ENCODE results near the gene ELMO2.

Gene ELMO2

DNA sequence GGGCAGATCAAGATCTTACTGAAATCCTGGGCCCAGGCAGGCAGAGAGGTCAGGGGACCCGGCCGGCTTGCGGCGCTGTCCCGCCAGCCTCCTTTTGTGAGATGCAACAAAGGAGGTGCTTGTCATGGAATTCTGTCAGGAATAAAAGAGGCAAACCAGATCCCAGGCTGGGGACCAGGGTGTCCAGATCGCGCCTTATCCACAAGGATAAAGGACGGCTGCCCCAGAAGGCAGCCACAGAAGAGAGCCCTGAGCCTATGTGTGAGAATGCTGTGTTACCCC lies 55.5 kb downstream of the ELMO2 start:
- no peak for DNase-seq

GRCh38 chr20:46350201-46350985 lies 56.0 kb downstream of the ELMO2 start:
- DNase-seq, result peak; percentile 9 to 16

DNA sequence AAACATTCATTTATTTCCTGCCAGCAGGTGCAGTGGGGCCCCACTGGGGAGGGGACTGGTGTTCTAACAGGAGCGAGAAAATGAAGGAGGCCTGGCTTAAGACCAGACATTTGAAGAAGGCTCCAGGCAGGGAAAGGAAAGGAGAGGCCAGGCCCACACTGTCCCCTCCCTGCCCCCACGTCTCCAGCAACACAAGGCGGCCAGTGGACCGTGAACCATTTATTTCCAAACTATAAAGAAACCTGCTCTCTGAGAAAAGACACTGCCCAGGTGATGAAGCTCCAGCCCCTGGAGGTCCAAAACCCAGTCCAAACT lies 56.7 kb downstream of the ELMO2 start:
- no peak for DNase-seq

DNA sequence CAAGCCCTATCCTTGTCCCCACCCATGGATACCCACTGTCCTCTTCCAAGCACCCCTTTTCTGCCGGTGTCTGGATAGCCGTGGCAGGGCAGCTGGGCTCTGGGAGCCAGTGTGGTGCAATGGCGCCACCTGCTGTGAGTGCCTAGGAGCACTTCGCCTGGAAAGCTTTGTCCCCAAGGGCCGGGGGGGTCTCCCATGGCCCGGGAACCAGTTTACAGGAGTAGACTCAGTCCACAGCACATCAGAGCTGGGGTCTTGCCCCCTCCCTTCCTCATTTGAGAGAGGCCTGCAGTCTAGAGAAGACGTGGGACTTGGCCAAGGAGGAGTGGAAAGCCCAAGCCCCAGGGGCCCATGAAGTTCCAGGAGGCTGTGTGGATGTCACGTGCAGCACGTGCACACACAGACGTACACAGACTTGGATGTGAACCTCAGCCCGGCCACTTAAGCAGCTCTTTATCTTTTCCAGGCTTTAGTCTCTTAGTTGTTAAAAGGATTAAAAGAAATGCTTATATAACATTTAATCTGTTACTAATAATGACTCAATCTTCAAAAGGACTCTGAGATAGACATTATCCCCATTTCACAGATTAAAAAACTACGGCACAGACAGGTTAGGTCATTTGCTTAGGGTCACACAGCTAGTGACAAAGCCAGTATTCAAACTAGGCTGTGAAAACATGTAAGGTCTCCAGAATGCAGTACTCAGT lies 57.2 kb downstream of the ELMO2 start:
- DNase-seq, result peak; percentile 7 to 31

GRCh38 chr20:46347841-46348803 lies 58.3 kb downstream of the ELMO2 start:
- no peak for DNase-seq

- no peak for DNase-seq
Observed at GRCh38 chr20:46346770-46347169, 59.6 kb downstream of the ELMO2 start.

DNA sequence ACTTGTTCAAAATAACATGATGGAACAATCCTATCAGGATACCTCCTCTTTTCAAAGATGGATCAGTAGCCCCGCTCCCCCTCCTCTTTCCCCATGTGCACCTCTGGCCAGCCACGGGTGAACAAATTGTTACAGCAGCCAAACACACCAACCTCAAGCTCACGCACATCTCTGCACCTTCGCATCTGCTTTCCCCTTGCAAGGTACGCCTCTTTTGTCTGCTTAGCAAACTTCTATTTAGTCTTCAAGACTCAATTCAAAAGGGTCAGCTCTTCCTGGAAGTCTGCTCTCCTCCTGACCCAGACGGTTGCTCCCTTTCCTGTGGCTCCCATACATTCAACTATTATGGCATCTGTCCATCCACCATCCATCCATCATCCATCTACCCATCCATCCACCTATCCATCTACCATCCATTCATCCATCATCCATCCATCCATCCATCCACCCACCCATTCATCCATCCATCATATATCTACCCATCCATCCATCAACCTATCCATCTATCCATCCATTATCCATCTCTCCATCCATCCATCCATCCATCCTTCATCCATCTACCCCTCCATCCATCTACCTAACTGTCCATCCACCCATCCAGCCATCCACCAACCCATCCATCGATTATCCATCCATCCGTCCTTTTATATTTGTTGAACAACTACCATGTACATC lies 61.8 kb downstream of the ELMO2 start:
- DNase-seq, result no peak

DNA sequence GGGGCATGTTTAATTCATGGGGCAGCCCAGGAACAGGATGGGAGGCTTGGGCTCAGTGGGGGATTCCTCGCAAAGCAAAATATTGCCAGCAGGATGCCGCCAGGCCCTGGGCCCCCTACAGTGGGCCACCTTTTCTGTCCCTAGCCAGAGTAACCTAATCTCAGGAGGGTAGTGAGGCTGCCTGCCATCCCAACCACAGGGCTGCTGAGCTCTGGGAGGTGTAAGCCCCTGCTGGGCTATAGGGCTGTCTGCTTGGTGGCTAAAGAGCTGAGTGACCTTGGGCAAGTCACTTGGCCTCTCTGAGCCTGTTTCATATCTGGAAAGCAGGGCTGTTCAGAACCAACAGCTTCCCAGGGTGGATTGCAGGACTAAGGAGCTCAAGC lies 62.4 kb downstream of the ELMO2 start:
- no peak for DNase-seq

DNA sequence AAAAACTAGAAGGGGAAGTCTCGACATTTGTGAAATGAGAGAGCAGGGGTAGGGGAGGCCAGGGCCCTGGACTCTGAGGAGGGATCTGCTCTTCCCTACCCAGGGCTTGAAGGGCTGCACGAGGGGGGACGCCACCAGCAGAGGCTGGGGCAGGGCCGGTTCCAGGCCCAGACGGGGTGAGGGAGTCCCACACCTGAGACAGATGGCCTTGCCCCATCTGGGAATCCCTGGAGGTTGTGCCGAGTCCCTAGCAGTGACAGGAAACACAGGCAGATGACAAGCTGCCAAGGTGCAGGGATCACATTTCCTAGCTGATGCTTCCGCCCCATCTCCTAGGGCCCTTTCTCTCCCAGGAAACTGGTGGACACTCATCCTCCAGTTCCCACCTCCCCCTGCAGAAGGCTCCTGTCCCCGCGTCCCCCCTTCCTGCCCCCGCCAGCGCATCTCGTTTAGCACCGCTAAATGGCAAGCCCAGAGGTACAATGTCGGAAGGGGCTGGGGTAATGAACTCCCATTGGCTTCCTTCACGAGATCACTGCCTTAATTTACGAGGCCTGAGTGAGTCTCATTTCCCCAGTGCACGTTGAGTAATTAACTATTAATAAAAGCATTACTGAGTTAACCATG lies 63.0 kb downstream of the ELMO2 start:
- DNase-seq, result no peak

DNA sequence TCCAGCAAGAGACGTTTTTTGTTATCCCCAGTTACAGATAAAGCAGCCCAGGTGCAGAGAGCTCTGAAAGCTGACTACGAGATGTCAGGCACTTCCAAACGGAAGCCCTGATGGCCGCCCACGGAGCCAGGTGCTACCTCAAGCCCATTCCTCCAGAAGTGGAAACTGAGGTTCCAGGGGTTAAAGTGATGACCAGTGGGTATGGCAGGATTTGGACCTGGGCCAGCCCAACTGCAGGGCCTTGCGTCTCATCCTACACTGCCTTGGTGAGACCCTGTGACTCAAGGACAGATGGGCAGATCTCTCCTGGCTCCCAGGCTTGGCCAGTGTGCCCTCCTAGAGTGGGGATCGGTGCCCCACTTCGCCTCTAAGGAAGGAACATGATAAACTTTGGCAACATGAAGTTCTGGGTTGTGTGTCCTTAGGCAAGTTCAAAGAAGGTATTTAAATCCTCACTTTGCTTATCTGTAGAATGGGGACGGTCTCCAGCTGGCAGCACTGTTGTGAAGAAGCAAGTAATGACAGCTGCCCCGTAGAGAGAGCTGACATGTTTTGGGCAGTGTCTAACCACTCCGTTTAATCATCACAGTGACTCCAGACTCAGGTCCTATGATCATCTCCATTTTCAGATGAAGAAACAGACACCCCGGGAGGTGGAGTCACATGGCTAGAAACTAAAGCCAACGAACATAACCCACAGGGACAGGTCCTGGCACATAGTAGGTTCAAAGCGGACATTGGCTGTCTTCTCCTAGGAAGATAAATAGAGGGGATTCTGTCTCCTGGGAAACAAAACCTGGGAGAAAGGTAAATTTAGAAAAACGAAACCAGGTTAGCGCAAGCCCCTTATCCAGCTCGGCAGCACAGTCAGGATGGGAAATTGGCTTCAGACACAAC lies 63.7 kb downstream of the ELMO2 start:
- DNase-seq, result no peak

DNA sequence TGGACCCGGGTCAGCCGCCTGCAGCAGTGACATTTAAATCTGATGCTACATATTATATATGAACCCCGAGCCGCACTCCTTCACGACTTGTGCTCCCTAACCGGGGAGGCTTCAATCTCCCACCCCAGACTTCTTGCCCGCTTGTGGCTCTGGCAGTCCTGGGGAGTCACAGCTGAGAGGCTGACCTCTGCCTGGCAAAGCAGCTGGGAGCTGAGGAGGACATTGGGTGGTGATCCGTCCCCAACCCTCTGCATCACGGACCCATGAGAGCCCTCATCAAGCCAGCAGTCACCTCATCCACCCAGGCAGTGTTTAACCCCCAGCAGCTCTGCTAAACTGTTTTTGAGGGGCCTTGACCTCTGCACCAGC lies 64.4 kb downstream of the ELMO2 start:
- no peak for DNase-seq

GRCh38 chr20:46341074-46342009 lies 65.1 kb downstream of the ELMO2 start:
- no peak for DNase-seq

DNA sequence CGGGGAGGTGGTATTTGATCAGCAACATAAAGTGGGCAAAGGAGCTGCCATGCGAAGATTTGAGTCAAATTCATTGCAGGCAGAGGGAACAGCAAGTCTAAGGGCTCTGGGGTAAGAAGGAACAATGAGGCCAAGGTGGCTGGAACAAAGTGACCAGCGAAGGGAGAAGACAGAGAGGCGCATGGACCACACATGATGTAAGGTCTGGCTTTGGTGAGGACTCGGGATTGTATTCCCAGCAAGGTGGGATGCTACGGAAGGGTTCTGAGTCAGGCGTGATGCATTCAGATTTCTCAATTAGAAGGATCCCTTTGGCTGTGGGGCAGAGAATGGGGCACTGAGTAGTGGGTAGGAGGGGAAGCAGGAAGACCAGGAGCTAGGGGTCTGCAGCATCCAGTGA lies 67.4 kb downstream of the ELMO2 start:
- no peak for DNase-seq

DNA sequence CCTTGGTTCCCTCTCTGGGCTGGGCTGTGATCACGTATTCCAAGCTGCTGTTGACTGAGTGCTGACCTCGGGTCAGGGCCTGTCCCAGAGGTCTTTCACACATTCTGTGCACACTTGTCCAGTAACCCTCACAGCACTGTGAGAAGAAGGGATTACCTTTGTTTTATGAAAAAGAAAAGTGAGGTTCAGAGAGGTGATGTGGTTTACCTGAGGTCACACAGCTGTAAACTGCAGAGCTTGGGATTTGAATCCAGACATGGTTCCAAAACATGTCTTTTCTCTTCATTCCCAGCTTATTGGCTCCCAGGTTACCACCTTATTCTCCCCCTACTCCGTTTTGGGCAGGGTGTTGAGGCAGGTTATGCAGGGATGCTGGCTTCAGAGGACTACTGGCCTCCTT lies 69.7 kb downstream of the ELMO2 start:
- DNase-seq, result no peak

- DNase-seq, result no peak
Observed at GRCh38 chr20:46334303-46334904, 72.0 kb downstream of the ELMO2 start.

- DNase-seq, result no peak
Observed at GRCh38 chr20:46333161-46333991, 73.0 kb downstream of the ELMO2 start.

- no peak for DNase-seq
Observed at GRCh38 chr20:46332373-46333160, 73.8 kb downstream of the ELMO2 start.

- no peak for DNase-seq
Observed at GRCh38 chr20:46331611-46332361, 74.6 kb downstream of the ELMO2 start.
